GM18520 (cell line): ENCODE measurements around the gene HS3ST3A1.

ENCODE experiments used
- ATAC-seq: cut with Tn5 transposase; IDR thresholded peaks from one replicate; pipeline ENCODE4 v1.9.1; 2021; ENCODE audit not compliant: unreplicated experiment

Gene HS3ST3A1

DNA sequence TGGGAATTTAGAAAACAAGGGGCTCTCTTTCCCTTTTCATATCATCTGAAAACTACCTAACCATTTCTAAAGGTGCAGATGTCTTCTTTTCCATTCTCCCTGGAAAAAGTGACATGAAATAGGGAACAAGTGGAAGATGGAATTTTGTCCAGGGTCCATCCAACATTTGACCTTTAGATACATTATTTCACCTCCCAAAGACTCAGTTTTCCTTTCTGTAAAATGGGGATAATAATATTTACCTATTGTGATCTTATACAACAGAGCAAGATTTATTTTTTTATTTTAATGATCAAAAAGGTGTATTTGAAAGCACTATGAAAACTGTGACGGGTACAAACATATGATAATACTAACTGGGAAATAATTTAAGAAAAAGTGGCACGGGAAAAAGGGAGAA is 106.3 kb downstream of the HS3ST3A1 start:
- no peak for ATAC-seq

DNA sequence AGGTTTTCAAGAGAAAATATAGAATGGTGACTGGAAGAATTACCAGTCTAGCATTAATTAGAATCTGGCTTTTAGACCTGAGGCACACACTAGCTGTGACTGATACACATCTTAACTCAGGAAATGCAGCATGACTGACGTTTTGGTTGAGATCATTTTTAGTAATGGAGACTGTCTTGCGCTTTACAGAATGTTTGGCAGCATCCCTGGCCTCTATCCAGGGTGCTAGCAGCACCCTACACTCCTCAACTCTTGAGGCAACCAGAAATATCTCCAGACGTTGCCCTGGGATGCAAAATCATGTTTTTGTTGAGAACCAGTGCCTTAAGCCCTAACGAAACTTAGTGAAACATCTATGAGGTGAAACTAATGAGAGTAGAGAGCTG is 109.0 kb downstream of the HS3ST3A1 start:
- ATAC-seq, result no peak

DNA sequence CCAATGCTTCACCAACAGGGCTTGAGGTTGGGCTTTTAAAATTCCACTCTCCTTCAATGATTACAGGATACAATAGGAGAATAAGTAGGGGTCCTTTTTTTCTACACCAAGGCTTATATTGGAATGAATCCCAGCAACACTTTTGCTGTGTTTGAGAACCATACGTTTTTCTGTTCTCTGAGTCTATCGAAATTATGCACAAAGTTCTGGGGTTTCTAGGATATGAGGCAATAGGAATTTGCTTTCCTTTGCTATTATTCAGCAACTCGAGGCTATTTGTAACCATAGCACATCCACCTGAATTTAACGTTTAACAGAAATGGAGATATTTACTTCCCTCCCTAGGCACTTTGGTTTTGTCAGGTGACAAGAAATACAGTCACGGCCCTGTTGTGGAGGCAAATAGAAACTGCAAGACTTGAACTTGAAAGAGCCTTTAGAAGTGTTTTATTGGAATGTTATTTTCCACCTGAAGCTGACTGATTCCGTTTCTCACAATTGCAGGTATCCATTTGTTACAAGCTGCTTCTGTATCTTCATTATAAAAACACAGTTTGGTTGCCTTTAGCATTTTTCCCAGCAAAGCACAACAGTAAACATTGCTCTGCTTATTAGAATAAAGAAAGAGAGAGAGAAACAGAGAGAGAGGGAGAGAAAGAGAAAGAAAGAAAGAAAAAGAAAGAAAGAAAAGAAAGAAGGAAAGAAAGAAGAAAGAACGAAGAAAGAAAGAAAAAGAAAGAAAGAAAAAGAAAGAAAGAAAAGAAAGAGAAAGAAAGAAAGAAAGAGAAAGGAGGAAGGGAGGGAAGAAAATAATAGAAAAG is 109.6 kb downstream of the HS3ST3A1 start:
- ATAC-seq, result no peak

- ATAC-seq, result no peak
These were observed 110.2 kb downstream of the HS3ST3A1 start for GRCh38 chr17:13491491-13491890.

DNA sequence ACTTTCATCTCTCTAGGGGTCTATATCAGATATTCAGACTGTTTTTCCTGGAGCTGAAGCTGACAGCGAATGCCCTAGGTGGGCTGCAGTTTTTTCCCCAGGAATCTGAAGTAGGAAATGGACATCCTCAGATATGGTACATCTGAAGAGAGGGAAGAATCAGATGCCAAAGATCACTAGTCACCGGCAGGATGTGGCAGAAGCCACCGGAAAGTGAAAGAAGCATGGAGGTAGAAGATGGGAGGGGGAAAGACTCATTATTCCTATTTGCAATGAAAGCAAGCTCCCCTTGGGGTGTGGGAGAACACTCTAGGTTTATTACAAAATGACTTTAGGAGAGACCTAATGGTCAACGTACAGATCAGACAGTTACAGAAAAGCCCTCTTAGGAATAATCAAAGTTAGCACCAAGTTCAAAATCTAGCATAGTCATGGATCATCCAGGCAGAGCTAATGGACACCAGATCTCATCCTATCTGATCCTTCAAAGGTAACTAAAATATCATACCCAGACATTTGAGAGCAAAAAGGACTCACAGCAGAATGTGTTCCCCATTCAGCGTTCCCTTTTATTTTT is 110.7 kb downstream of the HS3ST3A1 start:
- no peak for ATAC-seq

- no peak for ATAC-seq
These were observed 111.3 kb downstream of the HS3ST3A1 start for GRCh38 chr17:13490427-13490826.

GRCh38 chr17:13485327-13485726 is 116.4 kb downstream of the HS3ST3A1 start:
- no peak for ATAC-seq

DNA sequence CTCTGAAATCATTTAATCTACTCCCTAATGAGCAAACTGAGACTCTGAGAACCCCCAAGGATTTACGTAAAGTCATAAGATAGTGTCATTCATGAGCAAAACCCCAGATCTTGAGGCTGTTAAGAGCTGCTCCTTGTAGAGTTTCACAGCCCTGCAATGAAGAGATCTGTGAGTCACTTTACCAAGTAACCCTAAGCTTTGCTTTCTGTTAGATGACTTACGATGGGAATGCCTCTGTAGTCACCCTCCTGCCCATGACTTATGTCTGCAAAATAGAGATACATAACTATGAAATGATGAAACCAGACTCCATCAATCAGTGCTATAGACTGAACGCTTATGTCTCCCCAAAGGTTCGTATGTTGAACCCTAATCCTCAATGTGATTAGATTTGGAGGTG is 117.7 kb downstream of the HS3ST3A1 start:
- ATAC-seq, result no peak

GRCh38 chr17:13480877-13481276 is 120.9 kb downstream of the HS3ST3A1 start:
- ATAC-seq, result no peak

GRCh38 chr17:13478326-13478830 is 123.4 kb downstream of the HS3ST3A1 start:
- ATAC-seq, result no peak

DNA sequence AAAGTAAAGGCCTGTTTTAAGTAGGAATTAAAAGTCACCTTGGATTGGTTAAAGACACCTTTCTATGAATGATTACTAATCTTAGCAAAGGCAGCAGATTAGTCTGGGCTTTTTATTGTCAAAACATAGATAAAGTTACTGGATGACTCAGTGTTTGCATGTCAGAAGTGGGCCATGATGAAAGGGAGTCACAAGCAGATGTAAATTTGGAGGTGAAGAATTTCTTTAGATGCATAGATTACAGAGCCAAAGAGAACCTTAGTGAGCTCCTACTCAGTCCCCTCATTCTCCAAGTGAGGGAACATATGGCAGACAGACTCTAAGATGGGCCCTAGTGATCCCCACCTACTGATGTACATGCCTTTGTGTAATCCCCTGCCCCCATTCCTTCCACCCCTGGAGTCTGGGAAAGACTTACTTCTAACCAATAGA is 124.5 kb downstream of the HS3ST3A1 start:
- ATAC-seq, result no peak

GRCh38 chr17:13476720-13477119 is 125.0 kb downstream of the HS3ST3A1 start:
- ATAC-seq, result no peak

DNA sequence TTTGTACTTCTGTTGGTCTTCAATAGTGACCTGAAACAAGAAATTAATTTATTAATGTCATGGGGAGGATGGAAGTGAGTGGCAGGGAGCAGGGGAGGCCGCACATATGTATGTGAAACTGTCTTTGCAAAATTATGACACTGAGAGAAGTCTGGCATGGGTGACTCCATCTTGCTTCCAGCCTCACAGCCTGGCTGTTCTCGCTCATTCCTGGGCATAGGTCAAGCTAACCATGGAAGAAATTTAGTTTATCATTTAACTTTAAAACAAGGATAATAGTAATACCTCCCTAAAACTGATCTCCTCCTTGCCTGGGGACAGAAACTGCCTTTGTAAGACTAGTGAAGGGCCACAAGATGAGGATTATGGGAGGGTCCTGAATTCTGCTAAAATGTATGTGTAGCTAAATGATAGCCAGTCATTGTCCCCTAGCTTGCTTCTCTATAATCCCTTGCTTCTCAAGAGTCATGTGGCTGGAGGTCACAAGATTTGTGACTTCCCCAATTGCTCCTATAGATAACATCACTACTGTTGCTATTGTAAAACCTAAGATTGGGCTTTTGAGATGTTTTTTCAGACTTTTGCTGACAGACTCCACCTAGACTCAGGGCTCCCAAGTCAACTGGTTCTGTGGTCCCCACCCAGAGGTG is 126.0 kb downstream of the HS3ST3A1 start:
- no peak for ATAC-seq

- no peak for ATAC-seq
These were observed 127.5 kb downstream of the HS3ST3A1 start for GRCh38 chr17:13474073-13474800.

GRCh38 chr17:13465678-13466077 is 136.1 kb downstream of the HS3ST3A1 start:
- ATAC-seq, result no peak

GRCh38 chr17:13462673-13463124 is 139.0 kb downstream of the HS3ST3A1 start:
- no peak for ATAC-seq

- no peak for ATAC-seq
These were observed 139.6 kb downstream of the HS3ST3A1 start for GRCh38 chr17:13462146-13462545.

- ATAC-seq, result no peak
These were observed 141.3 kb downstream of the HS3ST3A1 start for GRCh38 chr17:13460261-13461000.

DNA sequence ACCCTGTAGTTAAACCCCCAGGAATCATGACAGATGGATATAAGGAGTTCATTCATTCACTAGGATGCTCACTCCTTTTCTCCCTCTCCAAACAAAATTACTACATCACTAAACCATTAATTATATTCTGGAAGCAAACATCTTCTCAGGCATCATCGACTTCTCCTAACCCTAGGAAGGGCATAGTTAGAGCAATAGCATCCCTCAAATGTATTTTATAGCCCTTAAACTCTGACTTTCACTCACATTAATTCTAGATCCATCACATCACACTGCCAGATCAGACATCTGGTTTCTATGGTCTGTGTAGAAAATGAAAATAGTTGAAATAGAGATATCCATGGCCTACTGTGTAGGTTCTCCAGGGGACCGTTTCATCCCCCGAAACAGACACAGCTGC is 143.9 kb downstream of the HS3ST3A1 start:
- ATAC-seq, result no peak
